ENCODE results near the gene SHPK.
"Not testable (repeated sequence)": the region's sequence is repeated elsewhere in the genome, so short reads cannot be mapped to it uniquely, and the experiment has no call there.

The SHPK gene

GRCh38 chr17:3585826-3586225 lies 50.2 kb downstream of the SHPK start:
- no peak for FAIRE-seq

- no peak for FAIRE-seq
These were observed 52.6 kb downstream of the SHPK start for GRCh38 chr17:3583456-3583855.

- FAIRE-seq = no peak
These were observed 53.1 kb downstream of the SHPK start for GRCh38 chr17:3582915-3583314.

GRCh38 chr17:3578667-3579066 lies 57.4 kb downstream of the SHPK start:
- FAIRE-seq = not testable (repeated sequence)

GRCh38 chr17:3576970-3577369 lies 59.1 kb downstream of the SHPK start:
- FAIRE-seq = no peak

- FAIRE-seq = no peak
These were observed 60.5 kb downstream of the SHPK start for GRCh38 chr17:3575511-3575910.

GRCh38 chr17:3574231-3574630 lies 61.8 kb downstream of the SHPK start:
- FAIRE-seq = no peak

- FAIRE-seq = no peak
These were observed 62.6 kb downstream of the SHPK start for GRCh38 chr17:3573246-3574100.

GRCh38 chr17:3572231-3572630 lies 63.8 kb downstream of the SHPK start:
- FAIRE-seq = no peak

GRCh38 chr17:3571043-3571900 lies 64.8 kb downstream of the SHPK start:
- FAIRE-seq = no peak

- FAIRE-seq = no peak
These were observed 66.4 kb downstream of the SHPK start for GRCh38 chr17:3569534-3570137.

GRCh38 chr17:3566551-3566950 lies 69.5 kb downstream of the SHPK start:
- FAIRE-seq = no peak

GRCh38 chr17:3565143-3565542 lies 70.9 kb downstream of the SHPK start:
- no peak for FAIRE-seq

GRCh38 chr17:3564241-3564640 lies 71.8 kb downstream of the SHPK start:
- FAIRE-seq = not testable (repeated sequence)

- no peak for FAIRE-seq
These were observed 76.8 kb downstream of the SHPK start for GRCh38 chr17:3559270-3559645.

- FAIRE-seq = no peak
These were observed 77.3 kb downstream of the SHPK start for GRCh38 chr17:3558603-3559269.
